ENCODE measurements around the gene INSL3. TPM values are rescaled to one million over a fixed set of nuclear protein-coding genes. Genes with fewer than 3 reads are reported as not detected.

INSL3 gene
- total and polyA plus RNA-seq, 3 donors from 2014 or later: 39.0 to 1,477 (median 183) TPM

DNA sequence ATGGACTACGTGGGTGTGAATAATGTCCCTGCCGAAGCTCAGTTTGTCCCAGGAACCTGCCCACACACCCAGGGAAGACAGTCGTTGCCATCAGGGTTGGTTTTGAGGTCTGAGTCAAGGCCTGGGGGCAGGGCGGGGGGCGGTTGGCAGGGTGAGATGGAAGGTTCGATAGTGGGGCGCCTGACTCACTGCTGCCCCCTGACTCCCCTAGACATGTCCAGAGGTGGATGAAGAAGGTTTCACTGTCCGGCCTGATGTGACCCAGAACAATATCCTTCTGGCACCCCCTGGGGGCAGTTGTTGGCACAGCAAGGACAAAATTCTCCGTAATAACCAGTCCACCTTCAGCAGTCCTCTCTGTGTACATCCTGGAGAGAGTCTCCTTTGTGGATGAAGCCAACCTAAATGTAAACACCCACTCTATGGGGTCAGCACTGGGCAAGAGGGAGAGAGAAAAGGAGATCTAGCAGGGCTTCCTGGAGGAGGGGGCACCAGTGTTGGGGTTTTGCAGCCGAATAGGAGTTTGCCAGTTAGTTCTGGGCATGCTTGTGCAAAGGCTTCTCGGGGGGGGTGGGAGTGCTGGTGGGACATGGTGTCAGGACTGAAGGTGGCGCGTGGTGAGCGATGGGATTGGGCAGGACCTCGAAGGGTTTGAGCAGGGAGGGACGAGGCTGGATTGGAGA lies 45.9 kb downstream of the INSL3 start:
- no peaks in the 10 kb centered on the region for H3K27me3 ChIP-seq
- H3K9me3 ChIP-seq: no peaks in the 10 kb centered on the region
- H3K4me1 ChIP-seq: peaks cover 3% of the 10 kb centered on the region
- H3K36me3 ChIP-seq (ENCODE audit: low read depth, missing control alignments): no peaks in the 10 kb centered on the region
- H3K4me3 ChIP-seq: no peak overlapping the region
- 69 to 72% methylated on average over 15 to 16 of the region's 16 CpGs for WGBS, 2 donors
- intact Hi-C loops (cut with DNase I; ENCODE audit: low total_unique reads): no loop called here
- TF ChIP-seq, protein P1, sequence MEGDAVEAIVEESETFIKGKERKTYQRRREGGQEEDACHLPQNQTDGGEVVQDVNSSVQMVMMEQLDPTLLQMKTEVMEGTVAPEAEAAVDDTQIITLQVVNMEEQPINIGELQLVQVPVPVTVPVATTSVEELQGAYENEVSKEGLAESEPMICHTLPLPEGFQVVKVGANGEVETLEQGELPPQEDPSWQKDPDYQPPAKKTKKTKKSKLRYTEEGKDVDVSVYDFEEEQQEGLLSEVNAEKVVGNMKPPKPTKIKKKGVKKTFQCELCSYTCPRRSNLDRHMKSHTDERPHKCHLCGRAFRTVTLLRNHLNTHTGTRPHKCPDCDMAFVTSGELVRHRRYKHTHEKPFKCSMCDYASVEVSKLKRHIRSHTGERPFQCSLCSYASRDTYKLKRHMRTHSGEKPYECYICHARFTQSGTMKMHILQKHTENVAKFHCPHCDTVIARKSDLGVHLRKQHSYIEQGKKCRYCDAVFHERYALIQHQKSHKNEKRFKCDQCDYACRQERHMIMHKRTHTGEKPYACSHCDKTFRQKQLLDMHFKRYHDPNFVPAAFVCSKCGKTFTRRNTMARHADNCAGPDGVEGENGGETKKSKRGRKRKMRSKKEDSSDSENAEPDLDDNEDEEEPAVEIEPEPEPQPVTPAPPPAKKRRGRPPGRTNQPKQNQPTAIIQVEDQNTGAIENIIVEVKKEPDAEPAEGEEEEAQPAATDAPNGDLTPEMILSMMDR (IDR thresholded peaks at IDR 0.05): peak in 2 of 3 experiments; percentile 54
- TF ChIP-seq POLR2A (IDR thresholded peaks at IDR 0.05): no peak
- H3K27ac ChIP-seq: no peak overlapping the region
- DNase-seq: peak; percentile 56

DNA sequence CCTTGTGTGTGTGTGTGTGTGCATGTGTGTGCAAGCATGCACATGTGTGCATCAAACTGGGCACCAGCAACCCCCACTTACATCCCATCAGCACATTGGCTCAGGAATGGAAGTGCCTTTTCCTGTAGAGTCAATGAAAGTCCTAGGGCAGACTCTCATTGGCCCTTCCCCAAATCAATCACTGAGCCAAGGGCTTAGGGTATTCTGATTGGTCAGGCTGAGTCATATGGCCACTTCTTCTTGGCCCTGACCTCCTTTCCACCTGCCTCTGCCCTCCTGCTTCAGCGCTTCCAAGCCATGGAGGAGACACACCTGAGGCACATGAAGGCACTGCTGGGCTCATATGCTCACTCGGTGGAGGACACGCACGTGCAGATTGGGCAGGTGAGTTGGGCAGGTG lies 49.1 kb downstream of the INSL3 start:
- H3K27me3 ChIP-seq: no peaks in the 10 kb centered on the region
- H3K4me1 ChIP-seq: no peaks in the 10 kb centered on the region
- no peaks in the 10 kb centered on the region for H3K36me3 ChIP-seq (ENCODE audit: low read depth, missing control alignments)
- intact Hi-C loops (cut with DNase I; ENCODE audit: low total_unique reads): no loop called here
- peak; percentile 42 for DNase-seq
- no peaks in the 10 kb centered on the region for H3K9me3 ChIP-seq
- 88 to 100% methylated on average over 4 of the region's 4 CpGs for WGBS, 2 donors
- no peak overlapping the region for H3K27ac ChIP-seq
- TF ChIP-seq, protein P1 (IDR thresholded peaks at IDR 0.05): no peak
- TF ChIP-seq POLR2A (IDR thresholded peaks at IDR 0.05): no peak
- H3K4me3 ChIP-seq: no peak overlapping the region

DNA sequence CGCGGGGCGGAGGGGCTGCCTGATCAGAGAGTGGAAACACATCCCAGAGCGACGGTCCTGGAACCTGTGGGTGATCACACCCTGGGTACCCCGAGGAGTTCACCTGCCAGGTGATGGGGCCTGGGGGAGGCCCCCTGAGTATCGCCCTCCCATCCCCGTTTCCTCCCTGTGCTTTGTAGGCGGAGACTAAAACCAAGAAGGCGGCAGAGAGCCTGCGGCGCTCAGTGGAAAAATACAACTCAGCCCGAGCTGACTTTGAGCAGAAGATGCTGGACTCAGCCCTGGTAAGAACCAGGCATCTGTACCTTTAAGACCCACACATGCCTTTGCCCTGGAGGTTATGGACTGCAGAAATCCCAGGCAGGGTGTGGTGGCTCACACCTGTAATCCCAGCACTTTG lies 50.7 kb downstream of the INSL3 start:
- intact Hi-C loops (cut with DNase I; ENCODE audit: low total_unique reads): no loop called here

DNA sequence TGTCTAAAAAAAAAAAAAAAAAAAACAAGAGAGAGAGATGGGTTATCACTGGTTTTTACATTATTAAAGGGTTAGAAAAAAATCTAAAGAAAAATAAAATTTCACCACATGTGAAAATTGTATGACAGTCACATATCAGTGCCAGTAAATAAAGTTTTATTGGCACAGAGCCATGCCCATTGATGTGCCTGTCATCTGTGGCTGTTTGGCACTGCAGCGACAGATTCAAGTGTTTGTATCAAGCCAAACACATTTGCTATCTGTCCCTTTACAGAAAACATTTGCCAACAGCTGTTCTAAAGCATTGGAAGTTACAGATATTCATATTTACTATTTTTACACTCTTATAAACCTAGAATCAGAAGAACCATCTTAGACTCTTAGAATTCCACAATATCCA lies 53.8 kb downstream of the INSL3 start:
- WGBS, 2 donors: 39 to 59% methylated on average over 1 of the region's 1 CpG
- Histone ChIP-seq H3K9me3 (no peaks in the 10 kb centered on the region), H3K27me3 (no peaks in the 10 kb centered on the region), H3K4me3 (no peak overlapping the region), H3K27ac (no peak overlapping the region), H3K4me1 (peaks cover 7% of the 10 kb centered on the region), H3K36me3 (ENCODE audit: low read depth, missing control alignments) (no peaks in the 10 kb centered on the region)
- no peak for TF ChIP-seq POLR2A (IDR thresholded peaks at IDR 0.05)
- TF ChIP-seq, protein P1 (IDR thresholded peaks at IDR 0.05): no peak
- intact Hi-C loops (cut with DNase I; ENCODE audit: low total_unique reads): no loop called here
- no peak for DNase-seq

More for the DNA sequence above, 50.7 kb downstream of the INSL3 start:
- 83 to 87% methylated on average over 13 of the region's 13 CpGs for WGBS, 2 donors
- Histone ChIP-seq H3K27ac (no peak overlapping the region), H3K27me3 (no peaks in the 10 kb centered on the region), H3K9me3 (no peaks in the 10 kb centered on the region), H3K4me3 (no peak overlapping the region), H3K36me3 (ENCODE audit: low read depth, missing control alignments) (no peaks in the 10 kb centered on the region), H3K4me1 (peaks cover 7% of the 10 kb centered on the region)
- TF ChIP-seq, protein P1 (IDR thresholded peaks at IDR 0.05): no peak
- no peak for TF ChIP-seq POLR2A (IDR thresholded peaks at IDR 0.05)
- DNase-seq: no peak
